ENCODE data around the gene SNTG2. TPM values are rescaled to one million over a fixed set of nuclear protein-coding genes. Genes with fewer than 3 reads are reported as not detected.

Gene SNTG2
- total RNA-seq, 2 experiments from 2014 or later = not detected

DNA sequence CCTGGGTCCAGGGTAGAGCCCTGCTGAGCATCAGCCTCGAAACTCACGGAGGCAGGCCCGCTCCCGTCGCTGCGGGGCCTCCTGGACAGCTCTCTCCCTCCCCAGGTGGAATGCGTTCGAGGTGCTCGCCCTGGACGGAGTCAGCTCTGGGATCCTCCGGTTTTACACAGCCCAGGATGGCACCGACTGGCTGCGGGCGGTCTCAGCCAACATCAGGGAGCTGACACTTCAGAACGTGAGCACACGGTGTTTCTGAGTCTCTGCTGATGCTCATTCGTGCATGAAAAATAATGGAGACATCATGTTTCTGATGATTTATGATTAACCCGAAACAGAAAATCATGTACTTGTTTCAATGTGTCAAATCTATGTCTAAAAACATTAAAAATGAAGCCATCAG, 287.1 kb downstream of the SNTG2 start:
- Histone ChIP-seq H3K4me3 (ENCODE audit: low read depth, low read length, poor library complexity, severe bottlenecking) (no peak overlapping the region), H3K9me2 (ENCODE audit: insufficient read depth, low read length) (no peaks in the 10 kb centered on the region), H3K36me3 (ENCODE audit: insufficient read depth, low read length) (no peaks in the 10 kb centered on the region), H3K79me2 (ENCODE audit: insufficient read depth, low read depth, low read length) (no peaks in the 10 kb centered on the region), H4K20me1 (ENCODE audit: insufficient read depth, low read length) (no peaks in the 10 kb centered on the region), H3K4me2 (ENCODE audit: low read length) (no peak overlapping the region), H3K4me1 (ENCODE audit: insufficient read depth, low read length, poor library complexity, severe bottlenecking) (no peaks in the 10 kb centered on the region), H2AFZ (ENCODE audit: low read length) (no peak overlapping the region), H3K9me3 (ENCODE audit: low read length) (no peaks in the 10 kb centered on the region), H3K27ac (ENCODE audit: low read depth, low read length, poor library complexity, severe bottlenecking) (no peak overlapping the region)
- intact Hi-C loops (cut with micrococcal nuclease; ENCODE audit: unreplicated experiment) = no loop called here
- no peak for DNase-seq (ENCODE audit: low spot score)
- ChIA-PET CTCF (ENCODE audit: unreplicated experiment) (no interaction called here), POLR2A (no interaction called here)
- BruUV-seq (replicated peaks) = no TSS peak
- no peak for TF ChIP-seq EZH2phosphoT487 (IDR thresholded peaks at IDR 0.05; ENCODE audit: borderline replicate concordance, low read depth, low read length)
- TF ChIP-seq, protein P1, sequence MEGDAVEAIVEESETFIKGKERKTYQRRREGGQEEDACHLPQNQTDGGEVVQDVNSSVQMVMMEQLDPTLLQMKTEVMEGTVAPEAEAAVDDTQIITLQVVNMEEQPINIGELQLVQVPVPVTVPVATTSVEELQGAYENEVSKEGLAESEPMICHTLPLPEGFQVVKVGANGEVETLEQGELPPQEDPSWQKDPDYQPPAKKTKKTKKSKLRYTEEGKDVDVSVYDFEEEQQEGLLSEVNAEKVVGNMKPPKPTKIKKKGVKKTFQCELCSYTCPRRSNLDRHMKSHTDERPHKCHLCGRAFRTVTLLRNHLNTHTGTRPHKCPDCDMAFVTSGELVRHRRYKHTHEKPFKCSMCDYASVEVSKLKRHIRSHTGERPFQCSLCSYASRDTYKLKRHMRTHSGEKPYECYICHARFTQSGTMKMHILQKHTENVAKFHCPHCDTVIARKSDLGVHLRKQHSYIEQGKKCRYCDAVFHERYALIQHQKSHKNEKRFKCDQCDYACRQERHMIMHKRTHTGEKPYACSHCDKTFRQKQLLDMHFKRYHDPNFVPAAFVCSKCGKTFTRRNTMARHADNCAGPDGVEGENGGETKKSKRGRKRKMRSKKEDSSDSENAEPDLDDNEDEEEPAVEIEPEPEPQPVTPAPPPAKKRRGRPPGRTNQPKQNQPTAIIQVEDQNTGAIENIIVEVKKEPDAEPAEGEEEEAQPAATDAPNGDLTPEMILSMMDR (conservative IDR thresholded peaks at IDR 0.05; ENCODE audit: low read length) = no peak

DNA sequence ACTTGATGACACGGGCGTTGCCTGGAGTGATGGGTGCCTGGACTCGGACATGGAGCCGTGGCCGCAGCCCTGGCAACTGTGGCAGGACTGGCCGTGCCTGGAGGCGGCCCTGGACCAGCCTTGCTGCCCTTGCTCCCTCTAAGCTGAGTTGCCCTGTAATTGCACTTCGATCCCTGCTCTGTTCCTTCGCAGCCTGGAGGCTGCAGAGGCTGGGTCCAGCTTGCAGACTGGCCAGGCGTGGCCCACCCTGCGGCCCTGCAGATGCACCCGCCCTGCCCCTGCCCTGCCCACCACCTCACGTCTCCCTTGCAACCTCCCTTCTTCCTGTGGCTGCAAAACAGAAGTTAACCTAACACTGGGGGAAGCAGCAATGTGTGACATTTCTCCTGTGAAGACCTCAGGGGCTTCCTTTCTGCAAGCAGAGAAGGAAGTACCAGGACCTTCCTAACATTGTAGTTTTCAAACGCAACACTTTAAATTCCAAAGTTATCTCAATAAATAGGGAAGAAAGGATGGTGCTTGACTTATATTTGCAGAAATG, 288.0 kb downstream of the SNTG2 start:
- CTCF ChIA-PET (ENCODE audit: unreplicated experiment) = no interaction called here
- H4K20me1 ChIP-seq (ENCODE audit: insufficient read depth, low read length) = no peaks in the 10 kb centered on the region

DNA sequence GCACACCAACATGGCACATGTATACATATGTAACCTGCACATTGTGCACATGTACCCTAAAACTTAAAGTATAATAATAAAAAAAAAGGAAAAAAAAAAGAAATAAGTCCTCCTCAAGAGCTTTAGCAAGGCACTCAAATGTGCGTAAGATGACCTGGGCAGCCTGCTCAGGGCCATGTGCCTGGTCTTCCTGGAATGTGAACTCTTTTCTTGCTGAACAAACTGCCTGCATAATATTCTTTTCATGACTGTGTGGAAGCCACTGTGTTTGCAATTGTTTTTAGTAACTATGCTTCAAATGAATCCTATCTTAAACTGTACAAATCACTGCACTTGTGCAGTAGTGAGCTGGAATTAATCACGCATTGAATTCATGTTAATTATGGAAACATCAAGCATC, 294.5 kb downstream of the SNTG2 start:
- Histone ChIP-seq H2AFZ (ENCODE audit: low read length) (no peak overlapping the region), H4K20me1 (ENCODE audit: insufficient read depth, low read length) (no peaks in the 10 kb centered on the region), H3K4me2 (ENCODE audit: low read length) (no peak overlapping the region), H3K36me3 (ENCODE audit: insufficient read depth, low read length) (no peaks in the 10 kb centered on the region), H3K79me2 (ENCODE audit: insufficient read depth, low read depth, low read length) (no peaks in the 10 kb centered on the region), H3K4me3 (ENCODE audit: low read depth, low read length, poor library complexity, severe bottlenecking) (no peak overlapping the region), H3K4me1 (ENCODE audit: insufficient read depth, low read length, poor library complexity, severe bottlenecking) (no peaks in the 10 kb centered on the region), H3K27ac (ENCODE audit: low read depth, low read length, poor library complexity, severe bottlenecking) (no peak overlapping the region), H3K9me3 (ENCODE audit: low read length) (no peaks in the 10 kb centered on the region), H3K9me2 (ENCODE audit: insufficient read depth, low read length) (no peaks in the 10 kb centered on the region)
- ChIA-PET POLR2A (no interaction called here), CTCF (ENCODE audit: unreplicated experiment) (no interaction called here)
- intact Hi-C loops (cut with micrococcal nuclease; ENCODE audit: unreplicated experiment) = no loop called here
- no peak for DNase-seq (ENCODE audit: low spot score)
- TF ChIP-seq, protein P1 (conservative IDR thresholded peaks at IDR 0.05; ENCODE audit: low read length) = no peak
- TF ChIP-seq EZH2phosphoT487 (IDR thresholded peaks at IDR 0.05; ENCODE audit: borderline replicate concordance, low read depth, low read length) = no peak
- BruUV-seq (replicated peaks) = no TSS peak

More for the DNA sequence above, 288.0 kb downstream of the SNTG2 start:
- H3K4me3 ChIP-seq (ENCODE audit: low read depth, low read length, poor library complexity, severe bottlenecking) = no peak overlapping the region
- POLR2A ChIA-PET = no interaction called here
- no peaks in the 10 kb centered on the region for H3K36me3 ChIP-seq (ENCODE audit: insufficient read depth, low read length)
- no peaks in the 10 kb centered on the region for H3K9me2 ChIP-seq (ENCODE audit: insufficient read depth, low read length)
- H3K79me2 ChIP-seq (ENCODE audit: insufficient read depth, low read depth, low read length) = no peaks in the 10 kb centered on the region
- DNase-seq (ENCODE audit: low spot score) = no peak
- H2AFZ ChIP-seq (ENCODE audit: low read length) = no peak overlapping the region
- H3K27ac ChIP-seq (ENCODE audit: low read depth, low read length, poor library complexity, severe bottlenecking) = no peak overlapping the region
- H3K4me1 ChIP-seq (ENCODE audit: insufficient read depth, low read length, poor library complexity, severe bottlenecking) = no peaks in the 10 kb centered on the region
- BruUV-seq (replicated peaks) = no TSS peak
- H3K4me2 ChIP-seq (ENCODE audit: low read length) = no peak overlapping the region
- no peaks in the 10 kb centered on the region for H3K9me3 ChIP-seq (ENCODE audit: low read length)
- TF ChIP-seq, protein P1 (conservative IDR thresholded peaks at IDR 0.05; ENCODE audit: low read length) = no peak
- TF ChIP-seq EZH2phosphoT487 (IDR thresholded peaks at IDR 0.05; ENCODE audit: borderline replicate concordance, low read depth, low read length) = no peak
- intact Hi-C loops (cut with micrococcal nuclease; ENCODE audit: unreplicated experiment) = no loop called here
